Hepatocyte (in vitro differentiated cells): ENCODE data around the gene WDR11. TPM values are rescaled to one million over a fixed set of nuclear protein-coding genes. Genes with fewer than 3 reads are reported as not detected.

Experiments
- DNase-seq: peaks from one replicate; pipeline ENCODE4 v3.0.0-alpha.2; 2016; ENCODE audit warnings: low spot score
- H2AFZ ChIP-seq: fragments of 200-600 bp; sonication (generic); 2 replicates; pipeline ENCODE4 v1.6.0; 2016; ENCODE audit warnings: antibody characterized with exemption, mild to moderate bottlenecking
- H3K27ac ChIP-seq: fragments of 200-600 bp; sonication (generic); 2 replicates; pipeline ENCODE4 v1.5.1; 2016; ENCODE audit warnings: mild to moderate bottlenecking
- H3K27me3 ChIP-seq: fragments of 200-600 bp; sonication (generic); 2 replicates; pipeline ENCODE4 v1.6.1; 2016
- H3K36me3 ChIP-seq: fragments of 200-600 bp; sonication (generic); replicated peaks from 2 replicates; pipeline ENCODE4 v1.5.1; 2016; ENCODE audit warnings: low read depth; ENCODE audit not compliant: insufficient read depth
- H3K4me1 ChIP-seq: fragments of 200-600 bp; sonication (generic); 2 replicates; pipeline ENCODE4 v1.5.1; 2016; ENCODE audit warnings: mild to moderate bottlenecking, moderate library complexity; ENCODE audit not compliant: insufficient read depth
- H3K4me2 ChIP-seq: fragments of 200-600 bp; sonication (generic); 2 replicates; pipeline ENCODE4 v1.6.0; 2016
- H3K4me3 ChIP-seq: fragments of 200-600 bp; sonication (generic); 2 replicates; pipeline ENCODE4 v1.5.1; 2016; ENCODE audit warnings: mild to moderate bottlenecking
- H3K79me2 ChIP-seq: fragments of 200-600 bp; sonication (generic); 2 replicates; pipeline ENCODE4 v1.6.0; 2017; ENCODE audit warnings: mild to moderate bottlenecking
- H3K9me2 ChIP-seq: fragments of 200-600 bp; sonication (generic); replicated peaks from 2 replicates; pipeline ENCODE4 v1.6.0; 2017; ENCODE audit warnings: mild to moderate bottlenecking; ENCODE audit not compliant: insufficient read depth
- H3K9me3 ChIP-seq: fragments of 200-600 bp; sonication (generic); 2 replicates; pipeline ENCODE4 v1.5.1; 2016; ENCODE audit warnings: low read depth, mild to moderate bottlenecking
- H4K20me1 ChIP-seq: fragments of 200-600 bp; sonication (generic); 2 replicates; pipeline ENCODE4 v1.6.0; 2016; ENCODE audit warnings: mild to moderate bottlenecking; ENCODE audit not compliant: insufficient read depth, poor library complexity, severe bottlenecking
- EZH2 ChIP-seq: fragments of 200-600 bp; sonication (generic); IDR thresholded peaks from 2 replicates; pipeline ENCODE4 v1.6.1; 2016; ENCODE audit warnings: antibody characterized with exemption, mild to moderate bottlenecking, borderline replicate concordance
- EZH2phosphoT487 ChIP-seq: fragments of 200-600 bp; sonication (generic); IDR thresholded peaks from one replicate; pipeline ENCODE4 v1.6.1; 2018; ENCODE audit warnings: antibody characterized with exemption, mild to moderate bottlenecking, low read depth, moderate library complexity; ENCODE audit not compliant: unreplicated experiment, severe bottlenecking
- WGBS: methylation state at CpG from one replicate; pipeline ENCODE4 v1.1.6; 2016; ENCODE audit warnings: low lambda C conversion rate; ENCODE audit errors: missing lambda C conversion rate; 5-methylcytosine and 5-hydroxymethylcytosine counted together
- polyA plus RNA-seq: library from polyadenylated mRNA; unstranded; fragments of >200 nt; fragmentation: Nextera tagmentation; extraction: Ambion mirVana; gene quantifications from 2 replicates; pipeline ENCODE4 v1.2.1, GENCODE V29; 2016
- total RNA-seq: library from RNA; depleted of rRNA; stranded (reverse); fragments of >200 nt; gene quantifications from 2 replicates; pipeline ENCODE4 v1.2.3, GENCODE V29; 2014
- TF ChIP-seq, protein P1 (sequence below): fragments of 200-600 bp; sonication (generic); IDR thresholded peaks from 2 replicates; pipeline ENCODE4 v1.5.1; 2016; ENCODE audit warnings: antibody characterized with exemption, mild to moderate bottlenecking; ENCODE audit not compliant: poor library complexity

WDR11 gene
- total and polyA plus RNA-seq, 2 experiments from 2014 or later = 25.9 to 66.6 TPM

DNA sequence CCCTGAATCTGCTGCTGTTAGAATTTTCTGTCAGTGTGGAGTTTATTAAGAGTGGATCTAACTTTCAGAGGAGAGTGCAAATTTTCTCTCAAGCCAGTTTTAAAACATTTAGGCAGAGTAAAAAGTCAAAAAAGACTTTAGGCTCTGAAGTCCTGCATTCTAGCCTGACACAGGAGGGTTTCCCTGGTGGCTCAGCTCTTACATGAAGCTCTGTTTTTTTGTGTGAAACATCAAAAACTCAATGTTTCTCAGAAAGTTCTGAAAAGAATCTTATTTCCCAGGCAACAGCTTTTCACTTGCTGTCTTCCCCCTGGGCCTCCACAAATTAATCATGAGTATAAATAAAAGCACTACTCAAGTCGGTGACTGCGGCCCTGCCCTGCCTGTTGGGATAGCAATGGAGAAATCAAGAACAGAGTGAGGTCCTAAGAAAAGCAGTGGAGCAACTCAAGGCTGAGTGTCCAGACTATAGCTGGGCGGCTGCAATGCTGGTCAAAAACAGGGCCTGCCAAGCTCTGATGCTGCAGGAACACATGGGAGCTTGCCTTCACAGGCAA, 22.3 kb upstream of the WDR11 start:
- Histone ChIP-seq H3K36me3 (no peaks in the 10 kb centered on the region), H3K9me3 (no peaks in the 10 kb centered on the region), H4K20me1 (no peaks in the 10 kb centered on the region), H3K4me3 (no peak overlapping the region), H3K79me2 (no peaks in the 10 kb centered on the region), H3K9me2 (no peaks in the 10 kb centered on the region), H3K4me2 (no peak overlapping the region), H3K27ac (no peak overlapping the region), H3K4me1 (peaks cover 4% of the 10 kb centered on the region), H2AFZ (no peak overlapping the region), H3K27me3 (no peaks in the 10 kb centered on the region)
- no peak for DNase-seq
- 94% methylated on average over 3 of the region's 3 CpGs for WGBS
- TF ChIP-seq, protein P1, sequence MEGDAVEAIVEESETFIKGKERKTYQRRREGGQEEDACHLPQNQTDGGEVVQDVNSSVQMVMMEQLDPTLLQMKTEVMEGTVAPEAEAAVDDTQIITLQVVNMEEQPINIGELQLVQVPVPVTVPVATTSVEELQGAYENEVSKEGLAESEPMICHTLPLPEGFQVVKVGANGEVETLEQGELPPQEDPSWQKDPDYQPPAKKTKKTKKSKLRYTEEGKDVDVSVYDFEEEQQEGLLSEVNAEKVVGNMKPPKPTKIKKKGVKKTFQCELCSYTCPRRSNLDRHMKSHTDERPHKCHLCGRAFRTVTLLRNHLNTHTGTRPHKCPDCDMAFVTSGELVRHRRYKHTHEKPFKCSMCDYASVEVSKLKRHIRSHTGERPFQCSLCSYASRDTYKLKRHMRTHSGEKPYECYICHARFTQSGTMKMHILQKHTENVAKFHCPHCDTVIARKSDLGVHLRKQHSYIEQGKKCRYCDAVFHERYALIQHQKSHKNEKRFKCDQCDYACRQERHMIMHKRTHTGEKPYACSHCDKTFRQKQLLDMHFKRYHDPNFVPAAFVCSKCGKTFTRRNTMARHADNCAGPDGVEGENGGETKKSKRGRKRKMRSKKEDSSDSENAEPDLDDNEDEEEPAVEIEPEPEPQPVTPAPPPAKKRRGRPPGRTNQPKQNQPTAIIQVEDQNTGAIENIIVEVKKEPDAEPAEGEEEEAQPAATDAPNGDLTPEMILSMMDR = no peak
- no peak for TF ChIP-seq EZH2phosphoT487
- no peak for TF ChIP-seq EZH2

GRCh38 chr10:120832106-120832505, 19.1 kb upstream of the WDR11 start:
- no peaks in the 10 kb centered on the region for H3K27me3 ChIP-seq

GRCh38 chr10:120833222-120833928, 17.8 kb upstream of the WDR11 start:
- DNase-seq = peak; percentile 64
- no peak overlapping the region for H3K4me2 ChIP-seq
- H3K4me3 ChIP-seq = no peak overlapping the region
- WGBS = 64% methylated on average over 6 of the region's 6 CpGs
- H3K27me3 ChIP-seq = no peaks in the 10 kb centered on the region
- H3K79me2 ChIP-seq = no peaks in the 10 kb centered on the region
- peaks cover 4% of the 10 kb centered on the region for H3K4me1 ChIP-seq
- H2AFZ ChIP-seq = no peak overlapping the region
- TF ChIP-seq EZH2phosphoT487 (no peak), EZH2 (no peak)
- TF ChIP-seq, protein P1 = no peak
- no peaks in the 10 kb centered on the region for H3K9me2 ChIP-seq
- no peaks in the 10 kb centered on the region for H3K9me3 ChIP-seq
- no peaks in the 10 kb centered on the region for H4K20me1 ChIP-seq
- no peaks in the 10 kb centered on the region for H3K36me3 ChIP-seq
- peak overlapping the region; percentile 55 for H3K27ac ChIP-seq

More at GRCh38 chr10:120832106-120832505, 19.1 kb upstream of the WDR11 start:
- H4K20me1 ChIP-seq = no peaks in the 10 kb centered on the region
- no peak overlapping the region for H3K27ac ChIP-seq
- H3K36me3 ChIP-seq = no peaks in the 10 kb centered on the region
- WGBS = 90% methylated on average over 9 of the region's 9 CpGs
- H3K79me2 ChIP-seq = no peaks in the 10 kb centered on the region
- TF ChIP-seq EZH2phosphoT487 (no peak), EZH2 (no peak)
- TF ChIP-seq, protein P1 = no peak
- H3K9me2 ChIP-seq = no peaks in the 10 kb centered on the region
- no peaks in the 10 kb centered on the region for H3K9me3 ChIP-seq
- H3K4me2 ChIP-seq = no peak overlapping the region
- no peak overlapping the region for H2AFZ ChIP-seq
- DNase-seq = no peak
- peaks cover 4% of the 10 kb centered on the region for H3K4me1 ChIP-seq
- no peak overlapping the region for H3K4me3 ChIP-seq

DNA sequence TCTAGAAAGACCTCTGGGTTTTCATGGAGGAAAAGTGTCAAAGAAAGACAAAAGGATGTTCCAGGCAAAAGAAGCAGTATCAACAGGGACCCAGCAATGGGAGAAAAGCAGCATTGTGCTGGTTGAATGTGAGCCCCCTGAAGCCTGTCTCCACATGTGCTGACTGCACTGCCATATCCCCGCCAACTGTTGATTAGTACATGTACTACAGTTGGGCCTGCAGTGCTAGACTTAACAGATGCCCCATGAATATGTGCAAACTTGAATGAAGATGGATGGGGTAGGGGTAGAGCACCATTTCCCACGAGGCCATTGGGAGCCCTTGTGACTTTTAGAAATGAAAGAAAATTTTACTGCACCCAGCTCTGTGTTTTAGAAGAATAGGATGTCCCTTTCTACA, 15.6 kb upstream of the WDR11 start:
- TF ChIP-seq EZH2 (no peak), EZH2phosphoT487 (no peak)
- TF ChIP-seq, protein P1 = no peak
- Histone ChIP-seq H4K20me1 (no peaks in the 10 kb centered on the region), H3K27ac (no peak overlapping the region), H3K9me3 (no peaks in the 10 kb centered on the region), H3K4me1 (peaks cover 4% of the 10 kb centered on the region), H3K9me2 (no peaks in the 10 kb centered on the region), H3K79me2 (no peaks in the 10 kb centered on the region), H2AFZ (no peak overlapping the region), H3K4me3 (no peak overlapping the region), H3K27me3 (no peaks in the 10 kb centered on the region), H3K4me2 (no peak overlapping the region), H3K36me3 (no peaks in the 10 kb centered on the region)
- WGBS = 33% methylated on average over 2 of the region's 2 CpGs
- DNase-seq = no peak
